HepG2 (cell line): Measurements from ENCODE around the gene WDR18. TPM values are rescaled to one million over a fixed set of nuclear protein-coding genes. Genes with fewer than 3 reads are reported as not detected.

Experiments
- ADNP ChIP-seq: sonication (generic); formaldehyde crosslinking; IDR thresholded peaks from 2 replicates; pipeline ENCODE4 v1.4.0; 2020; ENCODE audit warnings: missing genetic modification reagents
- CCDC6 ChIP-seq: sonication (generic); formaldehyde crosslinking; IDR thresholded peaks from 2 replicates; pipeline ENCODE4 v1.8.1; 2022; ENCODE audit warnings: mild to moderate bottlenecking, missing genetic modification reagents, moderate library complexity
- ELF1 ChIP-seq: sonication (generic); formaldehyde crosslinking; IDR thresholded peaks from 2 replicates; pipeline ENCODE4 v1.4.0; 2020; ENCODE audit warnings: missing genetic modification reagents
- FOXP4 ChIP-seq: sonication (generic); formaldehyde crosslinking; IDR thresholded peaks from 2 replicates; pipeline ENCODE4 v1.4.0; 2020; ENCODE audit warnings: missing genetic modification reagents
- HDAC2 ChIP-seq: sonication (generic); formaldehyde crosslinking; IDR thresholded peaks from 2 replicates; pipeline ENCODE4 v1.4.0; 2020; ENCODE audit warnings: missing genetic modification reagents
- HMGA1 ChIP-seq: sonication (generic); formaldehyde crosslinking; conservative IDR thresholded peaks from 2 replicates; pipeline ENCODE4 v1.4.0; 2020; ENCODE audit warnings: missing genetic modification reagents
- HNRNPK ChIP-seq: fragments of 200-400 bp; formaldehyde crosslinking; IDR thresholded peaks from 2 replicates; pipeline ENCODE4 v1.6.1; 2018; ENCODE audit warnings: low read length, low read depth, moderate library complexity, mild to moderate bottlenecking; ENCODE audit not compliant: poor library complexity, severe bottlenecking
- KLF6 ChIP-seq: IDR thresholded peaks from 2 replicates; pipeline ENCODE4 v1.8.0; 2016; ENCODE audit warnings: missing biosample characterization, missing genetic modification reagents
- MLXIP ChIP-seq: sonication (generic); formaldehyde crosslinking; IDR thresholded peaks from 2 replicates; pipeline ENCODE4 v1.9.0; 2021; ENCODE audit warnings: missing genetic modification reagents, borderline replicate concordance
- MXI1 ChIP-seq: IDR thresholded peaks from 3 replicates; pipeline ENCODE4 v1.6.1; 2012; ENCODE audit warnings: low read depth, low read length, inconsistent platforms, borderline replicate concordance
- NONO ChIP-seq, 2 experiments: fragments of 450-650 bp in 1 of 2; sonication (generic) in 1 of 2; formaldehyde crosslinking in 1 of 2; IDR thresholded peaks in 1 of 2; conservative IDR thresholded peaks in 1 of 2; 2 replicates each; pipeline versions ENCODE4 v1.6.1 to v1.8.0; 2017 to 2022; ENCODE audit warnings: mild to moderate bottlenecking in 1 of 2, missing genetic modification reagents in 1 of 2, moderate library complexity in 1 of 2
- NR0B2 ChIP-seq: sonication (generic); formaldehyde crosslinking; IDR thresholded peaks from 2 replicates; pipeline ENCODE4 v1.4.0; 2020; ENCODE audit warnings: mild to moderate bottlenecking, missing genetic modification reagents
- SRY ChIP-seq: sonication (generic); formaldehyde crosslinking; IDR thresholded peaks from 2 replicates; pipeline ENCODE4 v1.8.0; 2022; ENCODE audit warnings: mild to moderate bottlenecking, missing genetic modification reagents
- STAT5B ChIP-seq: sonication (generic); formaldehyde crosslinking; IDR thresholded peaks from 2 replicates; pipeline ENCODE4 v1.4.0; 2020; ENCODE audit warnings: missing genetic modification reagents
- TRIM22 ChIP-seq: fragments of 450-650 bp; IDR thresholded peaks from 2 replicates; pipeline ENCODE4 v1.6.1; 2017
- UBTF ChIP-seq: sonication (generic); formaldehyde crosslinking; IDR thresholded peaks from 2 replicates; pipeline ENCODE4 v1.4.0; 2020; ENCODE audit warnings: mild to moderate bottlenecking, missing genetic modification reagents
- ZBTB20 ChIP-seq: sonication (generic); formaldehyde crosslinking; IDR thresholded peaks from 2 replicates; pipeline ENCODE4 v1.8.1; 2023; ENCODE audit warnings: missing genetic modification reagents, low read depth, mild to moderate bottlenecking, borderline replicate concordance
- ZNF3 ChIP-seq: IDR thresholded peaks from 2 replicates; pipeline ENCODE4 v1.7.0; 2017; ENCODE audit warnings: inconsistent platforms
- ZNF30 ChIP-seq: sonication (generic); formaldehyde crosslinking; IDR thresholded peaks from 2 replicates; pipeline ENCODE4 v1.5.0; 2020; ENCODE audit warnings: mild to moderate bottlenecking, missing genetic modification reagents
- ZNF383 ChIP-seq: sonication (generic); formaldehyde crosslinking; IDR thresholded peaks from 2 replicates; pipeline ENCODE4 v1.4.0; 2020; ENCODE audit warnings: missing genetic modification reagents, mild to moderate bottlenecking, borderline replicate concordance
- ZNF552 ChIP-seq: sonication (generic); formaldehyde crosslinking; IDR thresholded peaks from 2 replicates; pipeline ENCODE4 v1.9.0; 2022; ENCODE audit warnings: missing genetic modification reagents, mild to moderate bottlenecking, borderline replicate concordance
- polyA plus RNA-seq, 8 experiments: library from polyadenylated mRNA; depleted of rRNA in 3 of 8; stranded (reverse) in 7 of 8; unstranded in 1 of 8; fragments of >200 nt; fragmentation: Illumina TruSeq in 4 of 8; extraction: Trizol in 4 of 8; gene quantifications; 2 replicates each; pipeline versions ENCODE4 v1.2.1 to v1.2.3, GENCODE V29; 2011 to 2016; ENCODE audit warnings: low read depth in 4 of 8, missing spikeins in 1 of 8, mixed read lengths in 1 of 8; ENCODE audit not compliant: insufficient read depth in 1 of 8
- total RNA-seq, 5 experiments: library from RNA; depleted of rRNA; stranded (reverse); fragments of >200 nt; fragmentation: Illumina TruSeq; extraction: Trizol; gene quantifications; 2 replicates each; pipeline ENCODE4 v1.2.3, GENCODE V29; 2016; ENCODE audit warnings: low read depth in 1 of 5

The WDR18 gene
- total and polyA plus RNA-seq, 2 of the 13 experiments (the other 11 are each of a cell fraction or from before 2014, with no cell fraction given), result 36.4 to 47.6 TPM

GRCh38 chr19:993361-993830 is 9.3 kb downstream of the WDR18 start (continued):
- TF ChIP-seq FOXP4, result peak; percentile 53; the same call in 1 of the 2 replicates
- TF ChIP-seq ZNF3, result no peak
- no peak for TF ChIP-seq HMGA1
- no peak for TF ChIP-seq ZNF30 (CRISPR knock-in tag)
- TF ChIP-seq TRIM22, result no peak
- TF ChIP-seq MXI1, result peak; percentile 53; the same call in 1 of the 3 replicates
- no peak for TF ChIP-seq NONO (IDR thresholded peaks at IDR 0.05)
- TF ChIP-seq NONO (CRISPR knock-in tag; conservative IDR thresholded peaks at IDR 0.05), result peak; percentile 81; the same call in 1 of the 2 replicates
- no peak for TF ChIP-seq HNRNPK
- TF ChIP-seq MLXIP (CRISPR knock-in tag), result no peak
- peak; percentile 28; the same call in 1 of the 2 replicates for TF ChIP-seq NR0B2 (CRISPR knock-in tag)
- TF ChIP-seq HDAC2 (CRISPR knock-in tag), result peak; percentile 91
- peak; percentile 25; the same call in 1 of the 2 replicates for TF ChIP-seq ZNF552
- no peak for TF ChIP-seq ZNF383 (CRISPR knock-in tag)
- TF ChIP-seq SRY, result no peak
- no peak for TF ChIP-seq ADNP (CRISPR knock-in tag)
- no peak for TF ChIP-seq STAT5B (CRISPR knock-in tag)
- TF ChIP-seq KLF6 (CRISPR knock-in tag), result 0 out of 2 replicates have a peak, but pooled peaks have one; percentile 50
- peak; percentile 44; the same call in 1 of the 2 replicates for TF ChIP-seq ZBTB20 (CRISPR knock-in tag)
- TF ChIP-seq UBTF, result peak; percentile 89
- 0 out of 2 replicates have a peak, but pooled peaks have one; percentile 41 for TF ChIP-seq ELF1 (CRISPR knock-in tag)
- no peak for TF ChIP-seq CCDC6
